Measurements from ENCODE around the gene GABRA5. TPM values are rescaled to one million over a fixed set of nuclear protein-coding genes. Genes with fewer than 3 reads are reported as not detected.
A peak's percentile ranks its signal among the peaks of the same experiment; 100 is the strongest.

Gene GABRA5
- total and polyA plus RNA-seq, 12 donors, result 0.17 TPM; not detected in 11

GRCh38 chr15:26950001-26950400 is 83.1 kb downstream of the GABRA5 start:
- intact Hi-C loops (cut with DNase I), result no loop called here
- H3K27ac ChIP-seq, result no peak overlapping the region
- H3K4me1 ChIP-seq, result no peaks in the 10 kb centered on the region
- H3K4me3 ChIP-seq, result no peak overlapping the region
- H3K27me3 ChIP-seq, result peaks cover 0 to 4% (median 0%) of the 10 kb centered on the region in 7 donors
- WGBS, 2 donors, result 63% methylated on average over 2 of the region's 2 CpGs
- no peak for TF ChIP-seq CTCF (IDR thresholded peaks at IDR 0.05)
- H3K9me3 ChIP-seq, result peaks cover 0 to 21% (median 6%) of the 10 kb centered on the region in 11 donors
- DNase-seq, result no peak
- no peak for ATAC-seq
- H3K36me3 ChIP-seq, result no peaks in the 10 kb centered on the region

- intact Hi-C loops (cut with DNase I), result no loop called here
- H3K4me1 ChIP-seq, result no peaks in the 10 kb centered on the region
- peaks cover 0 to 31% (median 6%) of the 10 kb centered on the region in 11 donors for H3K9me3 ChIP-seq
- WGBS, 2 donors, result 42 to 43% methylated on average over 2 of the region's 2 CpGs
- no peak for ATAC-seq
- no peak for DNase-seq
- no peak for TF ChIP-seq CTCF (IDR thresholded peaks at IDR 0.05)
- H3K36me3 ChIP-seq, result no peaks in the 10 kb centered on the region
- H3K27ac ChIP-seq, result no peak overlapping the region
- no peak overlapping the region for H3K4me3 ChIP-seq
- peaks cover 0 to 4% (median 0%) of the 10 kb centered on the region in 7 donors for H3K27me3 ChIP-seq
Measured at GRCh38 chr15:26954403-26954802, 87.5 kb downstream of the GABRA5 start.

- DNase-seq, result no peak
- H3K9me3 ChIP-seq, result peaks cover 0 to 3% (median 0%) of the 10 kb centered on the region in 11 donors
- intact Hi-C loops (cut with DNase I), result no loop called here
- TF ChIP-seq CTCF (IDR thresholded peaks at IDR 0.05), result no peak
- H3K4me1 ChIP-seq, result no peaks in the 10 kb centered on the region
- H3K36me3 ChIP-seq, result no peaks in the 10 kb centered on the region
- H3K27ac ChIP-seq, result no peak overlapping the region
- WGBS, 2 donors, result 1 to 2% methylated on average over 47 to 48 of the region's 48 CpGs
- peak overlapping the region in 1 of 10 donors; percentile 5 for H3K4me3 ChIP-seq
- no peak for ATAC-seq
- H3K27me3 ChIP-seq, result peaks cover 0 to 63% (median 54%) of the 10 kb centered on the region in 7 donors
Measured at GRCh38 chr15:26967719-26968269, 100.9 kb downstream of the GABRA5 start.

GRCh38 chr15:26968806-26969205 is 101.9 kb downstream of the GABRA5 start:
- no peaks in the 10 kb centered on the region for H3K4me1 ChIP-seq
- peaks cover 0 to 3% (median 0%) of the 10 kb centered on the region in 11 donors for H3K9me3 ChIP-seq
- H3K27ac ChIP-seq, result no peak overlapping the region
- WGBS, 2 donors, result 53 to 61% methylated on average over 2 of the region's 2 CpGs
- DNase-seq (no peak), ATAC-seq (no peak)
- intact Hi-C loops (cut with DNase I), result no loop called here
- H3K4me3 ChIP-seq, result no peak overlapping the region
- TF ChIP-seq CTCF (IDR thresholded peaks at IDR 0.05), result no peak
- no peaks in the 10 kb centered on the region for H3K36me3 ChIP-seq
- peaks cover 0 to 69% (median 54%) of the 10 kb centered on the region in 7 donors for H3K27me3 ChIP-seq
